Measurements from ENCODE around the gene SPINK8.

GRCh38 chr3:48370333-48370713 lies 36.9 kb upstream of the SPINK8 start:
- TF ChIP-seq CTCF (IDR thresholded peaks at IDR 0.05) (no peak), EZH2phosphoT487 (IDR thresholded peaks at IDR 0.05) (no peak)
